Neural progenitor cell (in vitro differentiated cells): ENCODE results near the gene RET. TPM values are rescaled to one million over a fixed set of nuclear protein-coding genes. Genes with fewer than 3 reads are reported as not detected.

ENCODE experiments used
- DNase-seq: peaks from one replicate; pipeline ENCODE4 v3.0.0-alpha.2; 2016; ENCODE audit warnings: low spot score
- H2AFZ ChIP-seq: fragments of 200-600 bp; sonication (generic); replicated peaks from 2 replicates; pipeline ENCODE4 v1.6.1; 2016; ENCODE audit warnings: antibody characterized with exemption
- H3F3A ChIP-seq: fragments of 200-600 bp; sonication (generic); 2 replicates; pipeline ENCODE4 v1.6.1; 2016; ENCODE audit warnings: antibody characterized with exemption, low read depth
- H3K27ac ChIP-seq: fragments of 200-600 bp; sonication (generic); 2 replicates; pipeline ENCODE4 v1.5.1; 2016; ENCODE audit warnings: mild to moderate bottlenecking
- H3K27me3 ChIP-seq: fragments of 200-600 bp; sonication (generic); 2 replicates; pipeline ENCODE4 v1.6.1; 2016; ENCODE audit warnings: mild to moderate bottlenecking, moderate library complexity
- H3K36me3 ChIP-seq: fragments of 200-600 bp; sonication (generic); 2 replicates; pipeline ENCODE4 v1.5.1; 2016
- H3K4me1 ChIP-seq: fragments of 200-600 bp; sonication (generic); 2 replicates; pipeline ENCODE4 v1.6.1; 2016; ENCODE audit warnings: mixed run types
- H3K4me2 ChIP-seq: fragments of 200-600 bp; sonication (generic); 2 replicates; pipeline ENCODE4 v1.6.1; 2016
- H3K4me3 ChIP-seq: fragments of 200-600 bp; sonication (generic); 2 replicates; pipeline ENCODE4 v1.5.1; 2016
- H3K79me2 ChIP-seq: fragments of 200-600 bp; sonication (generic); 2 replicates; pipeline ENCODE4 v1.6.1; 2016; ENCODE audit warnings: low read depth
- H3K9ac ChIP-seq: fragments of 200-600 bp; sonication (generic); 2 replicates; pipeline ENCODE4 v1.6.1; 2016
- H3K9me3 ChIP-seq: fragments of 200-600 bp; sonication (generic); 2 replicates; pipeline ENCODE4 v1.5.1; 2016; ENCODE audit warnings: low read depth
- H4K20me1 ChIP-seq: fragments of 200-600 bp; sonication (generic); 2 replicates; pipeline ENCODE4 v1.6.1; 2016; ENCODE audit warnings: low read depth
- H3K27ac Mint-ChIP-seq: 3 replicates; pipeline ENCODE4 v1.8.0; 2021; ENCODE audit warnings: mixed read lengths
- H3K27me3 Mint-ChIP-seq: 2 replicates; pipeline ENCODE4 v1.8.0; 2022; ENCODE audit warnings: low read depth, mild to moderate bottlenecking, inconsistent platforms, moderate library complexity, mixed read lengths; ENCODE audit not compliant: insufficient read depth
- H3K36me3 Mint-ChIP-seq: 3 replicates; pipeline ENCODE4 v1.8.0; 2021; ENCODE audit warnings: mixed read lengths
- H3K4me1 Mint-ChIP-seq: 3 replicates; pipeline ENCODE4 v1.8.0; 2021; ENCODE audit warnings: mixed read lengths
- H3K4me3 Mint-ChIP-seq: 3 replicates; pipeline ENCODE4 v1.8.0; 2021; ENCODE audit warnings: mild to moderate bottlenecking, moderate library complexity, mixed read lengths
- H3K9me3 Mint-ChIP-seq: 3 replicates; pipeline ENCODE4 v1.8.0; 2020; ENCODE audit warnings: mixed read lengths
- EZH2 ChIP-seq: fragments of 200-600 bp; sonication (generic); IDR thresholded peaks from 2 replicates; pipeline ENCODE4 v1.6.1; 2017; ENCODE audit warnings: antibody characterized with exemption, mild to moderate bottlenecking, moderate library complexity
- EZH2phosphoT487 ChIP-seq: fragments of 200-600 bp; sonication (generic); IDR thresholded peaks from 2 replicates; pipeline ENCODE4 v1.6.1; 2017; ENCODE audit warnings: antibody characterized with exemption
- total RNA-seq: library from RNA; depleted of rRNA; stranded (reverse); fragments of >200 nt; gene quantifications from 2 replicates; pipeline ENCODE4 v1.2.3, GENCODE V29; 2015; ENCODE audit warnings: low replicate concordance
- TF ChIP-seq, protein P1 (sequence below): fragments of 200-600 bp; sonication (generic); IDR thresholded peaks from 2 replicates; pipeline ENCODE4 v1.5.1; 2017; ENCODE audit warnings: antibody characterized with exemption, mild to moderate bottlenecking

The RET gene
- total RNA-seq, 1 donor from 2014 or later, result 1.4 TPM

DNA sequence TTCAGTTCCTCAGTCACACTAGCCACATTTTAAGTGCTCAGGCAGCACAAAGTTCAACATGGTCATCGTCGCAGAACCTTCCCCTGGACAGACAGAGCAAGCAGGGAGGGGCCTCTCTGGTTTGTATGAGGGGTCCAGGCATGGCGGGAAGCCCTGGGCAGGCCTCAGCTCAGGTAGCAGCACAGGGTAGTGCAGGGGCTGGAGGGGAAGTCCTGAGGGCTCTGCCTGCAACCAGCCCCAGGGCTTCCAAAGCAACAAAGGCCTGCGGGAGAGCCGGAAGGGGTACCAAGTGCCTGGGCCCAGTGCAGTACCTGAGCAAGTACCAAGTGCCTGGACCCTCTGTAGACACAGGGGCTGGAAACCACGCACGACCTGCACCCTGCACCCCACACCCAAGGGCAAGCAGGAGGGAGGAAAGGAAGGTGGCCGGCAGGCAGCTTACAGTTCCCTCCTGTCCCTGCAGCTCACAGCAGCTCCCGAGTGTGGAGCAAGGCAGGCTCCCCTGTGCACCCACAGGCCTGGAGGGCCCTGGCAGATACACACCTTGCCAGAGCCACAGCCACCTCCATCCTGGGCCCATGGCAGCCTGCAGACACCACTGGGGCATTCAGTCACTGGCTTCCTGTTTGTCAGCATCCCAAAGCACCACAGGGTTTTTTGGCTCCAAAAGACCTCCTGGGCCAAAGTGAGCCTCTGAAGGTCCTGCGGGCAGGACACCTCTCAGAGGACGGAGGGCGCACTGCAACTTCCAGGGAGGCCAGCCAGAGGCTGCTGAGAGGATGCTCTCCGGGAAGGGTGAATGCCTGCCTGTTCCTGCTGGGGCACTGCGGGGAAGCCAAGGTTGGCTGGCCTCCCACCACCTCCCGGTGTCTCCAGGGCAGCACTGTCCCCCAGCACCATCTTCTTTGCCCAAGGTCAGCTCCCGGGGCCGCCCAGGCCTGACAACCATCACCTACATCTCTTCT lies 6.5 kb upstream of the RET start:
- Histone ChIP-seq H3K79me2 (no peaks in the 10 kb centered on the region), H2AFZ (no peak overlapping the region), H3K4me3 (no peak overlapping the region), H4K20me1 (no peaks in the 10 kb centered on the region), H3K27ac (no peak overlapping the region), H3K36me3 (no peaks in the 10 kb centered on the region), H3K9ac (no peak overlapping the region), H3K4me1 (no peaks in the 10 kb centered on the region), H3F3A (no peaks in the 10 kb centered on the region), H3K27me3 (peaks cover 10% of the 10 kb centered on the region), H3K4me2 (no peak overlapping the region), H3K9me3 (no peaks in the 10 kb centered on the region)
- Mint-ChIP-seq H3K27ac (peak overlapping the region; percentile 33), H3K27me3 (peaks cover 17% of the 10 kb centered on the region), H3K4me1 (peaks cover 6% of the 10 kb centered on the region), H3K9me3 (no peaks in the 10 kb centered on the region), H3K36me3 (no peaks in the 10 kb centered on the region), H3K4me3 (no peak overlapping the region)
- no peak for DNase-seq
- TF ChIP-seq EZH2phosphoT487, result no peak
- TF ChIP-seq, protein P1, sequence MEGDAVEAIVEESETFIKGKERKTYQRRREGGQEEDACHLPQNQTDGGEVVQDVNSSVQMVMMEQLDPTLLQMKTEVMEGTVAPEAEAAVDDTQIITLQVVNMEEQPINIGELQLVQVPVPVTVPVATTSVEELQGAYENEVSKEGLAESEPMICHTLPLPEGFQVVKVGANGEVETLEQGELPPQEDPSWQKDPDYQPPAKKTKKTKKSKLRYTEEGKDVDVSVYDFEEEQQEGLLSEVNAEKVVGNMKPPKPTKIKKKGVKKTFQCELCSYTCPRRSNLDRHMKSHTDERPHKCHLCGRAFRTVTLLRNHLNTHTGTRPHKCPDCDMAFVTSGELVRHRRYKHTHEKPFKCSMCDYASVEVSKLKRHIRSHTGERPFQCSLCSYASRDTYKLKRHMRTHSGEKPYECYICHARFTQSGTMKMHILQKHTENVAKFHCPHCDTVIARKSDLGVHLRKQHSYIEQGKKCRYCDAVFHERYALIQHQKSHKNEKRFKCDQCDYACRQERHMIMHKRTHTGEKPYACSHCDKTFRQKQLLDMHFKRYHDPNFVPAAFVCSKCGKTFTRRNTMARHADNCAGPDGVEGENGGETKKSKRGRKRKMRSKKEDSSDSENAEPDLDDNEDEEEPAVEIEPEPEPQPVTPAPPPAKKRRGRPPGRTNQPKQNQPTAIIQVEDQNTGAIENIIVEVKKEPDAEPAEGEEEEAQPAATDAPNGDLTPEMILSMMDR, result no peak
- no peak for TF ChIP-seq EZH2

DNA sequence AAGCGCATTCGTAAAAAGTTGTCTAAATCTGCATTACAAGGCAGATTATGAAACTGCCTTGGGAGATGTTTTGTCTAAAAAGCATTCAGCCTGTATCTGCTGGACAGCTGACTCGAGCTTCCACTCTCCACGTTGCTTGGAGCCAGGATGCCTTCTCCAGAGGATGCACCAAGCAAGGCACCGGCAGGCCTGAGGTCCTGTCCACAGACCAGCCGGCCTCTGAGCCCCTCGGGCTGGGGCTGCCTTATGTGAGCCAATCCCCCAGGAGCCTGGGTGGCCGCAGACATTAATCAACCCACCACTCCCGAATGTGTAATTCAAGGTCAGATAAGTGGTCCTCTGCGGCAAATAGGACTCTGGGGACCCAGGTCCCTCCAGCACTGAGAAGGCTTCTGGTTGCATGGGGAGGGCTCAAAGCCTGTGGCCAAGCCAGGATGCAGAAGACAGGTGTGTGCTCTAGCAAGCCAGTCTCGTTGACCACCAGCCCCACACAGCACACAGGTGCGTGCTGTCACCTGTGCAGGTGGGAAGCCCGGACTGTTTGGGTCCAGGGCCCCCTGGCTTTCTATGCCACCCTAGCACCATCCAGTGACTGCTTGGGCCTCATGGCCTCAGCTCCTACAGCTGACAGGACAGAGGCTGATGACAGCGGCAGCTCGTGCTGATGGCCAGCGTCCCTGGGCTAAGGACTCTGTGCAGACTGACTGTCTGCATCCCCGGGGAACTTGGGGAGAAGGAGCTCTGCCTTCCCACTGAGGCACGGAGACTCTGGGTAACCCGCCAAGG lies 4.8 kb upstream of the RET start:
- Mint-ChIP-seq H3K27ac (no peak overlapping the region), H3K4me3 (no peak overlapping the region), H3K27me3 (peaks cover 25% of the 10 kb centered on the region), H3K9me3 (no peaks in the 10 kb centered on the region), H3K36me3 (no peaks in the 10 kb centered on the region), H3K4me1 (peaks cover 5% of the 10 kb centered on the region)
- no peak for TF ChIP-seq EZH2
- TF ChIP-seq, protein P1, result no peak
- TF ChIP-seq EZH2phosphoT487, result no peak
- Histone ChIP-seq H2AFZ (no peak overlapping the region), H3K27me3 (peaks cover 26% of the 10 kb centered on the region), H3F3A (peaks cover 10% of the 10 kb centered on the region), H3K9me3 (no peaks in the 10 kb centered on the region), H3K4me2 (no peak overlapping the region), H4K20me1 (no peaks in the 10 kb centered on the region), H3K36me3 (no peaks in the 10 kb centered on the region), H3K9ac (no peak overlapping the region), H3K4me1 (no peaks in the 10 kb centered on the region), H3K27ac (no peak overlapping the region), H3K4me3 (no peak overlapping the region), H3K79me2 (no peaks in the 10 kb centered on the region)
- no peak for DNase-seq

DNA sequence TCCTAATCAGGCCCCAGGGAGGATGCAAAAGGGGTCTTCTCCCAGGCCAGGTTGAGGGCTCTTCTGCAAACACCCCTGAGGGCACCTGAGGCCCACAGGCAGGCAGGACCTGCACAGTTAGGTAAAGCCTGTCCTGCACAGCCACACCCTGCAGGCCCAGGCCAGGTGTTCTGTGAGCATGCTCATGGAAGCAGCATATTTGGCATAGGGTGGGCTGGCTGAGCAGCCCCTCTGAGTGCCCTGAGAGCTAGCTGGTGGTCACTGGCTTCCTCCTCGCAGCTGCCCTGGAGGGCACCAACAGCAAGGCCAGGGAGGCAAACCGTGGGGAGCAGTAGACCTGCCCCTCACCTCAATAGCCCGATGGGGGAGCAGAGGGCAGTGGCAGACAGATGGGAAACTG lies 3.7 kb upstream of the RET start:
- H3K27ac Mint-ChIP-seq, result no peak overlapping the region
- no peaks in the 10 kb centered on the region for H3K9me3 Mint-ChIP-seq

More for the DNA sequence above, 3.7 kb upstream of the RET start:
- no peak overlapping the region for H3K4me3 Mint-ChIP-seq
- Histone ChIP-seq H3F3A (peaks cover 12% of the 10 kb centered on the region), H3K9me3 (no peaks in the 10 kb centered on the region), H3K36me3 (no peaks in the 10 kb centered on the region), H2AFZ (no peak overlapping the region), H3K79me2 (no peaks in the 10 kb centered on the region), H3K4me2 (no peak overlapping the region), H3K9ac (no peak overlapping the region), H4K20me1 (peaks cover 3% of the 10 kb centered on the region), H3K4me3 (no peak overlapping the region), H3K4me1 (no peaks in the 10 kb centered on the region), H3K27me3 (peaks cover 38% of the 10 kb centered on the region), H3K27ac (no peak overlapping the region)
- TF ChIP-seq EZH2phosphoT487 (no peak), EZH2 (no peak)
- TF ChIP-seq, protein P1, result no peak
- peaks cover 3% of the 10 kb centered on the region for H3K4me1 Mint-ChIP-seq
- no peak for DNase-seq
- no peaks in the 10 kb centered on the region for H3K36me3 Mint-ChIP-seq
- peaks cover 28% of the 10 kb centered on the region for H3K27me3 Mint-ChIP-seq
